K562 (cell line): ENCODE measurements around the gene TOM1L2. TPM values are rescaled to one million over a fixed set of nuclear protein-coding genes. Genes with fewer than 3 reads are reported as not detected.

Experiments used
- DDX20 ChIP-seq: fragments of 450-650 bp; IDR thresholded peaks from 2 replicates; pipeline ENCODE4 v1.6.1; 2016; ENCODE audit warnings: missing genetic modification characterization, low read depth, mild to moderate bottlenecking, missing compliant biosample characterization, moderate library complexity
- EHMT2 ChIP-seq: fragments of 450-650 bp; IDR thresholded peaks from 2 replicates; pipeline ENCODE4 v1.6.1; 2018; ENCODE audit warnings: antibody characterized with exemption
- ELF1 ChIP-seq: fragments of 200-800 bp; sonication (Bioruptor generic); IDR thresholded peaks from 2 replicates; pipeline ENCODE4 v1.6.1; 2016; ENCODE audit warnings: missing genetic modification characterization, missing compliant biosample characterization
- GATAD2A ChIP-seq: fragments of 450-650 bp; IDR thresholded peaks from 2 replicates; pipeline ENCODE4 v1.6.1; 2017
- HDAC8 ChIP-seq: fragments of 450-650 bp; IDR thresholded peaks from 2 replicates; pipeline ENCODE4 v1.6.1; 2016; ENCODE audit warnings: mild to moderate bottlenecking, missing genetic modification characterization, moderate library complexity, missing compliant biosample characterization
- HMGN3 ChIP-seq: IDR thresholded peaks from 2 replicates; pipeline ENCODE4 v1.6.1; 2011; ENCODE audit warnings: borderline replicate concordance, low read depth, mild to moderate bottlenecking, mixed read lengths, low read length; ENCODE audit not compliant: insufficient read length; ENCODE audit errors: extremely low read depth
- TCFL5 ChIP-seq: fragments of 250-450 bp; sonication (Bioruptor Pico); conservative IDR thresholded peaks from 2 replicates; pipeline ENCODE4 v1.6.1; 2021; ENCODE audit warnings: mild to moderate bottlenecking, moderate library complexity, matching md5 sums
- XRCC5 ChIP-seq: fragments of 200-400 bp; formaldehyde crosslinking; IDR thresholded peaks from 2 replicates; pipeline ENCODE4 v1.6.1; 2017; ENCODE audit warnings: low read depth, mild to moderate bottlenecking, low read length
- ZFX ChIP-seq: sonication (generic); formaldehyde crosslinking; IDR thresholded peaks from 2 replicates; pipeline ENCODE4 v1.8.0; 2022; ENCODE audit warnings: mild to moderate bottlenecking, missing genetic modification reagents, moderate library complexity
- ZKSCAN3 ChIP-seq: fragments of 250-450 bp; sonication (Bioruptor Pico); IDR thresholded peaks from 2 replicates; pipeline ENCODE4 v1.4.0; 2020
- ZNF239 ChIP-seq: fragments of 250-450 bp; sonication (Bioruptor Pico); IDR thresholded peaks from 2 replicates; pipeline ENCODE4 v1.4.0; 2020; ENCODE audit warnings: mild to moderate bottlenecking
- ZNF311 ChIP-seq: fragments of 250-450 bp; sonication (Bioruptor Pico); IDR thresholded peaks from 2 replicates; pipeline ENCODE4 v1.4.0; 2020; ENCODE audit warnings: mild to moderate bottlenecking, moderate library complexity
- ZNF445 ChIP-seq: fragments of 250-450 bp; sonication (Bioruptor Pico); IDR thresholded peaks from 2 replicates; pipeline ENCODE4 v1.4.0; 2020; ENCODE audit warnings: low read depth, mild to moderate bottlenecking, moderate library complexity
- ZNF561 ChIP-seq: fragments of 450-650 bp; formaldehyde crosslinking; conservative IDR thresholded peaks from 2 replicates; pipeline ENCODE4 v1.4.0; 2020; ENCODE audit warnings: mild to moderate bottlenecking, moderate library complexity
- ZNF583 ChIP-seq: fragments of 250-450 bp; sonication (Bioruptor Pico); IDR thresholded peaks from 2 replicates; pipeline ENCODE4 v1.4.0; 2020
- ZNF644 ChIP-seq: fragments of 200-800 bp; sonication (Bioruptor generic); IDR thresholded peaks from 2 replicates; pipeline ENCODE4 v1.6.1; 2016; ENCODE audit warnings: low read depth, missing genetic modification characterization, missing compliant biosample characterization
- ZNF766 ChIP-seq: fragments of 200-800 bp; sonication (Bioruptor generic); conservative IDR thresholded peaks from 2 replicates; pipeline ENCODE4 v1.6.1; 2016; ENCODE audit warnings: missing genetic modification characterization, missing compliant biosample characterization
- polyA plus RNA-seq, 8 experiments: library from polyadenylated mRNA; depleted of rRNA in 4 of 8; stranded (reverse) in 5 of 8; unstranded in 3 of 8; fragments of >200 nt; fragmentation: Nextera tagmentation in 2 of 8; fragmentation: Illumina TruSeq in 1 of 8; extraction: Ambion mirVana in 2 of 8; extraction: Trizol in 1 of 8; gene quantifications; 2 replicates each; pipeline versions ENCODE4 v1.2.1 to v1.2.3, GENCODE V29; 2011 to 2014; ENCODE audit warnings: inconsistent platforms in 1 of 8, missing spikeins in 1 of 8
- total RNA-seq, 7 experiments: library from RNA; depleted of rRNA in 6 of 7; stranded (reverse); fragments of >200 nt in 6 of 7; fragmentation: Illumina TruSeq in 2 of 7; extraction: Trizol in 2 of 7; gene quantifications; 2 replicates each; pipeline versions ENCODE4 v1.2.1 to v1.2.3, GENCODE V29; 2011 to 2021; ENCODE audit warnings: low replicate concordance in 1 of 7
- TF ChIP-seq, protein P1 (sequence below): fragments of 250-450 bp; sonication (Bioruptor Pico); IDR thresholded peaks from 2 replicates; pipeline ENCODE4 v1.4.0; 2020; ENCODE audit warnings: mild to moderate bottlenecking, moderate library complexity, borderline replicate concordance
- TF ChIP-seq, protein P2 (sequence below): fragments of 250-450 bp; sonication (Bioruptor Pico); IDR thresholded peaks from 2 replicates; pipeline ENCODE4 v1.5.0; 2021; ENCODE audit warnings: mild to moderate bottlenecking, moderate library complexity
- TF ChIP-seq, protein P3 (sequence below): fragments of 250-450 bp; sonication (Bioruptor Pico); IDR thresholded peaks from 2 replicates; pipeline ENCODE4 v1.8.0; 2021; ENCODE audit warnings: mild to moderate bottlenecking, moderate library complexity
- TF ChIP-seq, protein P4 (sequence below): fragments of 450-650 bp; IDR thresholded peaks from 2 replicates; pipeline ENCODE4 v1.6.1; 2016; ENCODE audit warnings: mild to moderate bottlenecking

Gene TOM1L2
- total and polyA plus RNA-seq, 9 of the 15 experiments (the other 6 are each of a cell fraction or from before 2014, with no cell fraction given), result 0.07 to 6.0 (median 2.5) TPM

DNA sequence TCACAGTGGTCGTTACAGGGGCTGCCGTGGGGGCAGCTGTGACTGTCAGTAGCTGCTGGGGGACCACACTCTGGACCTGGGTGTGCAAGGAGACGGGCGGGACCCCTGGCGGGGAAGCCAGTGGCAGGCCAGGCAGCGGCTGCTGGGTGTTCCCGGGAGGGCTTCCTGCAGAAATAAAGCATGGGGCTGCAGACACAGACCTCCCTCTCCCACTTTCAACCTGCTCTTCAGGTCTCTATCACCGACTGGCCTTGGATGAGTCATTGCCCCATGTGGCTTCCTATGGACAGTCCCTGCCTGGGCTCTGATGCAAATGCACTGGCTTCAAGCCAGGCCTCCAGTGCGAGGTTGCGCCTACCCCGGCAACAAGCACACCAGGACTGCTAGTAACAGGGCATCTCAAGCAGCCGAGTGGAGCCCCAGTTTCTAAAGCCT lies 152.6 kb downstream of the TOM1L2 start (continued):
- TF ChIP-seq, protein P1, sequence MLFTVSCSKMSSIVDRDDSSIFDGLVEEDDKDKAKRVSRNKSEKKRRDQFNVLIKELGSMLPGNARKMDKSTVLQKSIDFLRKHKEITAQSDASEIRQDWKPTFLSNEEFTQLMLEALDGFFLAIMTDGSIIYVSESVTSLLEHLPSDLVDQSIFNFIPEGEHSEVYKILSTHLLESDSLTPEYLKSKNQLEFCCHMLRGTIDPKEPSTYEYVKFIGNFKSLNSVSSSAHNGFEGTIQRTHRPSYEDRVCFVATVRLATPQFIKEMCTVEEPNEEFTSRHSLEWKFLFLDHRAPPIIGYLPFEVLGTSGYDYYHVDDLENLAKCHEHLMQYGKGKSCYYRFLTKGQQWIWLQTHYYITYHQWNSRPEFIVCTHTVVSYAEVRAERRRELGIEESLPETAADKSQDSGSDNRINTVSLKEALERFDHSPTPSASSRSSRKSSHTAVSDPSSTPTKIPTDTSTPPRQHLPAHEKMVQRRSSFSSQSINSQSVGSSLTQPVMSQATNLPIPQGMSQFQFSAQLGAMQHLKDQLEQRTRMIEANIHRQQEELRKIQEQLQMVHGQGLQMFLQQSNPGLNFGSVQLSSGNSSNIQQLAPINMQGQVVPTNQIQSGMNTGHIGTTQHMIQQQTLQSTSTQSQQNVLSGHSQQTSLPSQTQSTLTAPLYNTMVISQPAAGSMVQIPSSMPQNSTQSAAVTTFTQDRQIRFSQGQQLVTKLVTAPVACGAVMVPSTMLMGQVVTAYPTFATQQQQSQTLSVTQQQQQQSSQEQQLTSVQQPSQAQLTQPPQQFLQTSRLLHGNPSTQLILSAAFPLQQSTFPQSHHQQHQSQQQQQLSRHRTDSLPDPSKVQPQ (CRISPR knock-in tag), result no peak
- no peak for TF ChIP-seq ZNF561 (CRISPR knock-in tag)
- TF ChIP-seq ZNF583 (CRISPR knock-in tag), result no peak
- TF ChIP-seq ZKSCAN3 (CRISPR knock-in tag), result no peak
- TF ChIP-seq, protein P2, sequence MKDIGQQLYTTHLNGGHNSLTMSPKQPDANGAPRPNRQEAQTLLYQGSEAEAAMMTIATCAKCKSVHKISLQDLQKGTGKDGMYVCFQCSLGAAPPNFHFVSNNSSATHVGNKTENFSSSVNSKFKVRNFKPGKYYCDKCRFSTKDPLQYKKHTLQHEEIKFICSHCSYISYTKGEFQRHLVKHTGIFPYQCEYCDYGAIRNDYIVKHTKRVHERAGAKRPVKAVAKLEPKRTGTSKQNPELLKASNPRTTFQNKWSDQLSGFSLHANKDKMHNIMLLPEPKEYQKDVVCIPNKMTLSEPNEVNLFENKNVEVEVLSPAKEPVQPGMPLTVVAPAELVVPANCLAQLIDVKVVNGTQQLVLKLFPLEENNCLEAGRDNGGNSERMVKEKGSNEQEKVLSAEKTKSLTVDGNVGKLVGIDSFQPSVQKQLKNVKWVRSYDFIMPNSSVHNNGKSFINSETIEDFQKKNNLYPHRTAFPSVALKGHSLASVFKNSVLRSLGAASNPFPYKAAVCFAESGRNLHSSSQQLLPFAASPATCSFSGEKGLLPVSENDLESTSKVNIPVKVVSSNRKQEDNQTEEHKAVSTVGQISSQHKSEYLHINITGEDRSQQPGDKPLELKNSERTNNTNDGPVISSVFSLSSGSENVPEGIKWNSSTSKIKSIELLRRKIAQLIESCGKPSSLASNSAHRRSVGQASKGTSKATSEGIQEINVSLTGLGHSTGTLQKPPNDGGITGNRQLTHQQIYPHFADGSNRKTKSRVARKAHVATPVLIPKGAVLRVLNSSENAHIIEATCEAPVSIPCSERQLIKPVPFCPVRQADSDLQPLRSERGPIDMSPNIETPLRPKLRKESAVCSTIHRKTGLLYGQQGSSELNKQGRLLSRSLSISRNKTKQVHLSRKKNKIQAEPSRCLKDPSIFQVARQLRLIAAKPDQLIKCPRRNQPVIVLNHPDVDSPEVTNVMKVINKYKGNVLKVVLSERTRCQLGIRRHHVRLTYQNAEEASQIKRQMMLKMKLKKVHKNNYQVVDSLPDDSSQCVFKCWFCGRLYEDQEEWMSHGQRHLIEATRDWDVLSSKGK (CRISPR knock-in tag), result no peak
- TF ChIP-seq TCFL5 (CRISPR knock-in tag), result no peak
- TF ChIP-seq ZNF311, result no peak
- TF ChIP-seq XRCC5, result no peak
- no peak for TF ChIP-seq ZNF766 (CRISPR knock-in tag)
- TF ChIP-seq DDX20 (tag), result no peak
- TF ChIP-seq, protein P3, sequence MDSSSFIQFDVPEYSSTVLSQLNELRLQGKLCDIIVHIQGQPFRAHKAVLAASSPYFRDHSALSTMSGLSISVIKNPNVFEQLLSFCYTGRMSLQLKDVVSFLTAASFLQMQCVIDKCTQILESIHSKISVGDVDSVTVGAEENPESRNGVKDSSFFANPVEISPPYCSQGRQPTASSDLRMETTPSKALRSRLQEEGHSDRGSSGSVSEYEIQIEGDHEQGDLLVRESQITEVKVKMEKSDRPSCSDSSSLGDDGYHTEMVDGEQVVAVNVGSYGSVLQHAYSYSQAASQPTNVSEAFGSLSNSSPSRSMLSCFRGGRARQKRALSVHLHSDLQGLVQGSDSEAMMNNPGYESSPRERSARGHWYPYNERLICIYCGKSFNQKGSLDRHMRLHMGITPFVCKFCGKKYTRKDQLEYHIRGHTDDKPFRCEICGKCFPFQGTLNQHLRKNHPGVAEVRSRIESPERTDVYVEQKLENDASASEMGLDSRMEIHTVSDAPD, result no peak
- TF ChIP-seq, protein P4, sequence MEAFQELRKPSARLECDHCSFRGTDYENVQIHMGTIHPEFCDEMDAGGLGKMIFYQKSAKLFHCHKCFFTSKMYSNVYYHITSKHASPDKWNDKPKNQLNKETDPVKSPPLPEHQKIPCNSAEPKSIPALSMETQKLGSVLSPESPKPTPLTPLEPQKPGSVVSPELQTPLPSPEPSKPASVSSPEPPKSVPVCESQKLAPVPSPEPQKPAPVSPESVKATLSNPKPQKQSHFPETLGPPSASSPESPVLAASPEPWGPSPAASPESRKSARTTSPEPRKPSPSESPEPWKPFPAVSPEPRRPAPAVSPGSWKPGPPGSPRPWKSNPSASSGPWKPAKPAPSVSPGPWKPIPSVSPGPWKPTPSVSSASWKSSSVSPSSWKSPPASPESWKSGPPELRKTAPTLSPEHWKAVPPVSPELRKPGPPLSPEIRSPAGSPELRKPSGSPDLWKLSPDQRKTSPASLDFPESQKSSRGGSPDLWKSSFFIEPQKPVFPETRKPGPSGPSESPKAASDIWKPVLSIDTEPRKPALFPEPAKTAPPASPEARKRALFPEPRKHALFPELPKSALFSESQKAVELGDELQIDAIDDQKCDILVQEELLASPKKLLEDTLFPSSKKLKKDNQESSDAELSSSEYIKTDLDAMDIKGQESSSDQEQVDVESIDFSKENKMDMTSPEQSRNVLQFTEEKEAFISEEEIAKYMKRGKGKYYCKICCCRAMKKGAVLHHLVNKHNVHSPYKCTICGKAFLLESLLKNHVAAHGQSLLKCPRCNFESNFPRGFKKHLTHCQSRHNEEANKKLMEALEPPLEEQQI, result no peak
- TF ChIP-seq ZFX (CRISPR knock-in tag), result 0 out of 2 replicates have a peak, but pooled peaks have one; percentile 6
- no peak for TF ChIP-seq ZNF445
- TF ChIP-seq HMGN3, result no peak
- TF ChIP-seq GATAD2A, result no peak
- TF ChIP-seq ELF1 (tag), result no peak
- TF ChIP-seq EHMT2, result no peak
- TF ChIP-seq ZNF239 (CRISPR knock-in tag), result no peak
- no peak for TF ChIP-seq HDAC8
- no peak for TF ChIP-seq ZNF644 (tag)
